ENCODE data around the gene HYAL1.
A peak's percentile ranks its signal among the peaks of the same experiment; 100 is the strongest.

HYAL1 gene

GRCh38 chr3:50267280-50267913, 36.0 kb downstream of the HYAL1 start:
- Histone ChIP-seq H3K4me3 (peak overlapping the region; percentile 74), H3K27ac (peak overlapping the region; percentile 97 to 99)
- TF ChIP-seq CTCF (IDR thresholded peaks at IDR 0.05): no peak
- DNase-seq (ENCODE audit: low spot score): peak; percentile 87

- no peak for TF ChIP-seq CTCF (IDR thresholded peaks at IDR 0.05)
- H3K27ac ChIP-seq: peak overlapping the region; percentile 97 to 99
- DNase-seq (ENCODE audit: low spot score): no peak
- peak overlapping the region; percentile 74 for H3K4me3 ChIP-seq
These were observed 36.5 kb downstream of the HYAL1 start for GRCh38 chr3:50266836-50267235.

GRCh38 chr3:50266017-50266416, 37.4 kb downstream of the HYAL1 start:
- Histone ChIP-seq H3K4me3 (peak overlapping the region; percentile 74), H3K27ac (peak overlapping the region; percentile 97 to 99)
- TF ChIP-seq CTCF (IDR thresholded peaks at IDR 0.05): no peak
- no peak for DNase-seq (ENCODE audit: low spot score)

DNA sequence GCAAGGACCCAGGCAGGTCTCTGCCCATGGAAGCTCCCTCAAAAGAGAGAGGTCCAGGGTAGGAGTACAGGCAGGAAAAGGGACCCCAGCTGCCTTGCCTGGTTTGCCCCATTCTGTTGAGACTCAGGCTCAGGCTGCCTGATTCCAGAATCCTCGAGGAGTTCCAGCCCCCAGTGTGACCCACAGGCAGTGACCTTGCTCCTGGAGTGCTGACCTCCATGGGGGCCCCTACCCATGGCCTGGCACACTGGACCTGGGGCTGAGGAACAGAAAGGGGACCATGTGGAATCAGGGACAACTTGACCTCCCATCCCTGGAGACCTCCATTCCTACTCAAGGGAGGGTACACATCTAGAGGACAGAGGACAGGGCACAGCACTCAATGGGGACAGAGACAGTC, 37.8 kb downstream of the HYAL1 start:
- Histone ChIP-seq H3K4me3 (no peak overlapping the region), H3K27ac (peak overlapping the region; percentile 97 to 99)
- no peak for DNase-seq (ENCODE audit: low spot score)
- no peak for TF ChIP-seq CTCF (IDR thresholded peaks at IDR 0.05)

DNA sequence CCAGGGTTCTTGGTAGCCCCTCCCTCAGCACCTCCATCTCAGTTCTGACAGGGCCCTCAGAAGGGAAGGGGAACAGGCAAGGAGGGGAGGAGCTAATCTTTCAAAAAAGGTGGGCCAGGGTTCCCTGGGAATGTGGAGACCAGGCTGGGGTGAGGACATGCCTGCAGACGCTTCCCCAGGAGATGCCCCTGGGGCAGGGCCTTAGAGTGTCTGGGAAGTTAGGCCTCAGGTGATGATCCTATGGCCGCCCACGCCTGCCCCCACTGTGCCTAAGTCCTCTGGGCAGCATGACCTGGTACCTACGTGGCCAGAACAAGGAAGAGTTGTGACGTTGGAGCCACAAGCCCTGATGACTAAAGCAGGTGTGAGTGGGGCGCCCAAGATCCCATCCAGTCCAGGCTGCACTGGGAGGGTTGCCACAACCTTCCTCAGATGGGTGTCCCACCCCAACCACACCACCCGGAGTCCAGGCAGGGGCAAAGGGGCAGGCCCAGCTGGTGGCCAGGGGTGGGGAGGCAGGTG, 38.3 kb downstream of the HYAL1 start:
- no peak for TF ChIP-seq CTCF (IDR thresholded peaks at IDR 0.05)
- DNase-seq (ENCODE audit: low spot score): no peak
- H3K4me3 ChIP-seq: peak overlapping the region; percentile 26
- H3K27ac ChIP-seq: peak overlapping the region; percentile 97 to 99

- no peak for TF ChIP-seq CTCF (IDR thresholded peaks at IDR 0.05)
- Histone ChIP-seq H3K4me3 (peak overlapping the region; percentile 41), H3K27ac (peak overlapping the region; percentile 97 to 99)
- DNase-seq (ENCODE audit: low spot score): peak; percentile 96
These were observed 38.9 kb downstream of the HYAL1 start for GRCh38 chr3:50264383-50264963.
